NB4 (cell line): ENCODE measurements around the gene C3orf22.

ENCODE experiments used
- DNase-seq: peaks from one replicate; pipeline ENCODE4 v3.0.0; 2010; ENCODE audit warnings: low read depth
- H3K4me3 ChIP-seq: one replicate; pipeline ENCODE4 v1.5.1; 2011; ENCODE audit warnings: mild to moderate bottlenecking, low read depth, low read length, moderate library complexity
- MYC ChIP-seq: IDR thresholded peaks from 2 replicates; pipeline ENCODE4 v1.6.1; 2011; ENCODE audit warnings: low read depth, low read length
- POLR2A ChIP-seq: IDR thresholded peaks from 2 replicates; pipeline ENCODE4 v1.6.1; 2011; ENCODE audit warnings: mild to moderate bottlenecking; ENCODE audit not compliant: insufficient read length; ENCODE audit errors: extremely low read depth
- TF ChIP-seq, protein P1 (sequence below): IDR thresholded peaks from 2 replicates; pipeline ENCODE4 v1.6.1; 2011; ENCODE audit warnings: low read depth, low read length
- TF ChIP-seq, protein P2 (sequence below): IDR thresholded peaks from one replicate; pipeline ENCODE4 v1.5.1; 2012; ENCODE audit warnings: low read depth, low read length

C3orf22 gene

DNA sequence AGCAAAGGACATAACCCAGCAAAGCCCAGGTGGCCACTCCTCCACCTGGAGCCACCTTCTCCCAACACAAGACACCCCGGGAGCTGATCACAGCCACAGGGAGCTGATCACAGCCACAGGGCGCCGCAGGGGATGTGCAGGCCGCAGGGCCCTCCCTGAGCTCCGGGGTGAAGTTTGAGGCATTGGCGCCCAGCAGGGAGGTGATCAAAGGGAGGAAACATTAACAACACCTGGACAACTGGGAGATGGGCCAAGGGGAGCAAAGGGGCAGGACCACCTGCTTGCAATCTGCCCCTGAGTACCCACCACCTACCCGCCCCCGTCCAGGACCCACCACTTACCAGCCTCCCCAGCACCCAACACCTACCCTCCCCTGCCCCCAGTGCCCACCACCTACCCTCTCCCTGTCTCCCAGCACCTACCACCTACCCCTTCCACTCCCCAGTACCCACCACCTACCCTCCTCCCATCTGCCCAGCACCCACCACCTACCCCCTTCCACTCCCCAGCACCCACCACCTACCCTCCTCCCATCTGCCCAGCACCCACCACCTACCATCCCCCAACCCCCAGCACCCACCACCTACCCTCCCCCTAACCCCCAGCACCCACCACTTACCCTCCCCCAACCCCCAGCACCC lies 43.5 kb downstream of the C3orf22 start:
- TF ChIP-seq MYC (no peak), POLR2A (no peak)
- TF ChIP-seq, protein P1, sequence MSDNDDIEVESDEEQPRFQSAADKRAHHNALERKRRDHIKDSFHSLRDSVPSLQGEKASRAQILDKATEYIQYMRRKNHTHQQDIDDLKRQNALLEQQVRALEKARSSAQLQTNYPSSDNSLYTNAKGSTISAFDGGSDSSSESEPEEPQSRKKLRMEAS = no peak
- TF ChIP-seq, protein P2, sequence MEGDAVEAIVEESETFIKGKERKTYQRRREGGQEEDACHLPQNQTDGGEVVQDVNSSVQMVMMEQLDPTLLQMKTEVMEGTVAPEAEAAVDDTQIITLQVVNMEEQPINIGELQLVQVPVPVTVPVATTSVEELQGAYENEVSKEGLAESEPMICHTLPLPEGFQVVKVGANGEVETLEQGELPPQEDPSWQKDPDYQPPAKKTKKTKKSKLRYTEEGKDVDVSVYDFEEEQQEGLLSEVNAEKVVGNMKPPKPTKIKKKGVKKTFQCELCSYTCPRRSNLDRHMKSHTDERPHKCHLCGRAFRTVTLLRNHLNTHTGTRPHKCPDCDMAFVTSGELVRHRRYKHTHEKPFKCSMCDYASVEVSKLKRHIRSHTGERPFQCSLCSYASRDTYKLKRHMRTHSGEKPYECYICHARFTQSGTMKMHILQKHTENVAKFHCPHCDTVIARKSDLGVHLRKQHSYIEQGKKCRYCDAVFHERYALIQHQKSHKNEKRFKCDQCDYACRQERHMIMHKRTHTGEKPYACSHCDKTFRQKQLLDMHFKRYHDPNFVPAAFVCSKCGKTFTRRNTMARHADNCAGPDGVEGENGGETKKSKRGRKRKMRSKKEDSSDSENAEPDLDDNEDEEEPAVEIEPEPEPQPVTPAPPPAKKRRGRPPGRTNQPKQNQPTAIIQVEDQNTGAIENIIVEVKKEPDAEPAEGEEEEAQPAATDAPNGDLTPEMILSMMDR = no peak
- DNase-seq = no peak
- no peak overlapping the region for H3K4me3 ChIP-seq

DNA sequence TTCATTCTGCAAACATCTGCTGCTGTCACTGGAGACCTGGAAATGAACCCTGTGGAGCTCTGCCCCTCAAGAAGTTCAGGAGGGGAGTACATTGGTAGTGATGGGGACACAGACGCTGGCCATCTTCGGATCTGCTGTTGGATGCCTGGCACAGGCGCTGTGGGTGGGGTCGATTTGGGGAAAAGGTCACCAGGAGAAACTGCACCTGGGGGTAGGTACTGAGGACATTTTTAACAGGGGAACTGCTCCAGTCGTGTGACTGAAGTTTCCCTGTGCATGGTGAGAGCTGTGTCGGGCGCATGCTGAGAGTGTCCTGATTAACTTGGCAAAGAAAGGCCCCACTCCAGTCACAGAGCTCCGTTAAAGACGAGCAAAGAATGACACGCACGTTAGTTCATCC lies 44.6 kb downstream of the C3orf22 start:
- TF ChIP-seq MYC = no peak
- TF ChIP-seq POLR2A = no peak
- TF ChIP-seq, protein P1 = no peak
- TF ChIP-seq, protein P2 = no peak
- DNase-seq = no peak
- H3K4me3 ChIP-seq = no peak overlapping the region

DNA sequence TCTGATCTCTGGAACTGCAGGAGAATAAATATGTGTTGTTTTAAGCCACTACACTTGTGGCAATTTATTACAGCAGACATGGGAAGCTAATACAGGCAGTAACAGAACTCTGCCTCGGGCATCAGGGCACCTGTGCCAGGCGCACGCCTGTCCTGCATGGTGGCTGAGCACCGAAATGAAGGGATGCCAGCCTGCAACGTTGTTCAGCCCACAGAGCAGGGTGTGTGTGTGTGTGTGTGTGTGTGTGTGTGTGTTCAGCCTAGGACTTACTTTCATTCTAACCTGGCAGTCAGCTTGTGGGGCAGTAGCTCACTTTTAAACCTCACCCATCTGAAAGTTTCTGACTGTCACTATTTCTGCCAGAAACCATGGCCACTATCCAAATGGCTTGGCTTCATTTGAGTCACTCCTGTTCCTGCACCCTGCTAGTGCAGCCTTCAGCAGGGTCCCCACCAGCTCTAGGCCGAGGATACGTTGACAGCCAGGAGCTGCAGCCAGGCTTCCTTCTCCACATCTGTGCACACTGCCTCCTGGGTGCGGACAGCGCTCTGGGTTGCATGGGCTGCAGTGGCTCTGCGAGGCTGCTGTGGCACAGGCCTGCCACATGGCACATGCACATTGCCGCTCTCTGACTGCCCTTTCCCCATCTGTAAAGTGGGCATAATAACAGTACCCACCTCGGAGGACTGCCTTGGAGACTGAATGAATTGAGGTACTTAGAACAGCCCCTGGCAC lies 45.6 kb downstream of the C3orf22 start:
- DNase-seq = no peak
- TF ChIP-seq POLR2A (no peak), MYC (no peak)
- TF ChIP-seq, protein P1 = no peak
- TF ChIP-seq, protein P2 = no peak

DNA sequence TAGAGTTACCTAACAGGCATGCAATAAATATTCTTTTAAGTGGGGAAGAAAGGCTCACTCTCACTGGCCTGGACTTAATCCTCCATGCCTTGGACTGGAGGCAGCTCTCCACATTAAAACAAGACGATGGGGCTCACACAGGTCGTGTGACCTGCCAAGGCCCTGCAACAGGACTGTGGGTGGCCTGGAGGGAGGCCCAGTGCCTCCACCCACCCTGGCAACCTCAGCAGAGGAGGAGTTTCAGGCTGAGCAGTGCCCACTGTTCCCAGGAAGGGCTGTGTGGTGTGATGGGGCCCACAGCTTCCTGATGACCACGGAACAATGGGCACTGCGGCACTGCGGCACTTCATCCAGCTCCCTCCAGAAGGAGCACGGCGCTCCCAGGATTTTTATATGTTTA lies 46.7 kb downstream of the C3orf22 start:
- no peak for DNase-seq
- TF ChIP-seq, protein P1 = no peak
- TF ChIP-seq POLR2A (no peak), MYC (no peak)
- TF ChIP-seq, protein P2 = no peak
- no peak overlapping the region for H3K4me3 ChIP-seq

More for the DNA sequence above, 45.6 kb downstream of the C3orf22 start:
- H3K4me3 ChIP-seq = no peak overlapping the region

DNA sequence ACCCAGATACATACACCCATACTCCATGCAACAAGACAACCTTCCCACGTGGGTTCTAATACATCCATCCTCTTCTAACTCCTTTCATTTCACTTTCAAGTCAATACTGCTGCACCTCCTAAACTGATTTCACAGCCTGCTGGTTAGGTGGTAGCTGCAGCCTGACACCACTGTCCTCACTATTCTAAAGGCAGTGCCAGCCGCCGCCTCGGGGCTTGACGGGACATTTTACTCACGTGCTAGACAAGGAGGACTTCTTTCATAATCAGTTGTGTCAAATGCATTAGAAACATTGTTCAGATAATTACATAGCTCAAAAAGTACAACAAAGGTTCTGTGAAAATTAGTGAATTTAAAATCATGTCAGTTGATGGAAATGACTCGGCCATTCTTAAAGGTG lies 47.4 kb downstream of the C3orf22 start:
- no peak for DNase-seq
- TF ChIP-seq POLR2A (no peak), MYC (no peak)
- TF ChIP-seq, protein P2 = no peak
- TF ChIP-seq, protein P1 = no peak
- no peak overlapping the region for H3K4me3 ChIP-seq
